Heart right ventricle (tissue), 16 donors: ENCODE data around the gene ALOX5AP. TPM values are rescaled to one million over a fixed set of nuclear protein-coding genes. Genes with fewer than 3 reads are reported as not detected.

Source experiments
- ATAC-seq, 8 donors: fragments of 200-7000 bp; cut with Tn5 transposase; one replicate each; pipeline ENCODE4 v1.9.1; 2020; ENCODE audit warnings: mild to moderate bottlenecking in 8 of 8, moderate library complexity in 8 of 8, moderate number of reproducible peaks in 1 of 8
- DNase-seq, 2 donors: peaks; one replicate each; pipeline ENCODE4 v3.0.0-alpha.2; 2020
- H3K27ac ChIP-seq, 10 donors: fragments of 200-600 bp; sonication (generic) in 2 of 10; one replicate each; pipeline versions ENCODE4 v1.5.0 to v1.8.0; 2020 to 2022; ENCODE audit warnings: mild to moderate bottlenecking in 3 of 10
- H3K27me3 ChIP-seq, 7 donors: fragments of 200-600 bp; one replicate each; pipeline ENCODE4 v1.8.0; 2021 to 2022; ENCODE audit warnings: mild to moderate bottlenecking in 2 of 7
- H3K36me3 ChIP-seq, 9 donors: fragments of 200-600 bp; sonication (generic) in 1 of 9; one replicate each; pipeline versions ENCODE4 v1.5.0 to v1.8.0; 2020 to 2022; ENCODE audit warnings: mild to moderate bottlenecking in 2 of 9
- H3K4me1 ChIP-seq, 9 donors: fragments of 200-600 bp; sonication (generic) in 1 of 9; one replicate each; pipeline versions ENCODE4 v1.5.0 to v1.8.0; 2020 to 2022; ENCODE audit warnings: mild to moderate bottlenecking in 4 of 9
- H3K4me3 ChIP-seq, 10 donors: fragments of 200-600 bp; sonication (generic) in 2 of 10; one replicate each; pipeline versions ENCODE4 v1.5.0 to v1.8.0; 2020 to 2022; ENCODE audit warnings: mild to moderate bottlenecking in 7 of 10, moderate library complexity in 2 of 10
- H3K9me3 ChIP-seq, 11 donors: fragments of 200-600 bp in 10 of 11; sonication (generic) in 2 of 11; one replicate each; pipeline versions ENCODE4 v1.5.0 to v1.8.0; 2013 to 2022; ENCODE audit warnings: mild to moderate bottlenecking in 2 of 11, control low read depth in 1 of 11, moderate library complexity in 1 of 11
- WGBS, 2 donors: extraction: QIAGEN DNeasy Blood & Tissue Kit; methylation state at CpG; one replicate each; pipeline ENCODE4 v1.1.7; 2013; ENCODE audit warnings: inconsistent platforms in 1 of 2; 5-methylcytosine and 5-hydroxymethylcytosine counted together
- intact Hi-C, 10 donors: fragments of 100-400 bp; cut with DNase I; formaldehyde crosslinking; loops; one replicate each; pipeline versions ENCODE4 v1.11.1 to v1.14.2; 2022
- polyA plus RNA-seq, 2 donors: library from polyadenylated mRNA; stranded (reverse); fragments of 200-250 nt; gene quantifications; one replicate each; pipeline ENCODE4 v1.2.3, GENCODE V29; 2013
- total RNA-seq, 10 donors: library from RNA; stranded (reverse); fragmentation: NEBNext Ultra II Directional in 3 of 10; extraction: Animal tissue kit (Norgen Biotek cat#: 25700) in 3 of 10; gene quantifications; one replicate each; pipeline versions ENCODE4 v1.2.1 to v1.2.4, GENCODE V29; 2021 to 2023
- TF ChIP-seq, protein P1 (sequence below), 9 donors: fragments of 200-600 bp; sonication (generic) in 2 of 9; IDR thresholded peaks; one replicate each; pipeline versions ENCODE4 v1.5.0 to v1.8.0; 2021 to 2022; ENCODE audit warnings: antibody characterized with exemption in 9 of 9, mild to moderate bottlenecking in 5 of 9, moderate library complexity in 1 of 9
- donor health status: Arrhythmogenic right ventricular cardiomyopathy.
- donor health status: ischemic (EF 13 %, LVEDD 7.1; RV severe dilation, severe dysfunction).
- donor health status: healthy with polysubstance abuse.
- donor health status: DM: no; HTN: yes; CAD: no.
- donor health status: DM: no; HTN: no; CAD: no.
- donor health status: ischemic (EF 25% LVEDD 6.9; RV normal size, moderate dysfunction).
- donor health status: ischemic (EF 25% LVEDD 5.7; RV mildly dilated, moderate dysfunction).
- donor health status: healthy.
- donor health status: DM: yes; HTN: yes; CAD: no.
- donor health status: Ischemic cardiomyopathy.
- donor health status: ischemic (EF 35%, LVEDD 5.7; RV mildly dilated, moderate dysfunction).
- donor health status: nonischemic (EF 11% LVEDD 7.7; RV severe dilation, severe dysfunction).
- donor health status: DM: yes; HTN: yes; CAD: no.
- donor health status: PGD.
- donor health status: ischemic (EF 29% LVEDD 5.4; RV normal size, mild dysfunction).
- donor health status: nonischemic (EF 23%, LVEDD 6.1; RV moderate dilation, normal function).

ALOX5AP gene
- total and polyA plus RNA-seq, 12 donors = 0.95 to 19.5 (median 4.6) TPM

DNA sequence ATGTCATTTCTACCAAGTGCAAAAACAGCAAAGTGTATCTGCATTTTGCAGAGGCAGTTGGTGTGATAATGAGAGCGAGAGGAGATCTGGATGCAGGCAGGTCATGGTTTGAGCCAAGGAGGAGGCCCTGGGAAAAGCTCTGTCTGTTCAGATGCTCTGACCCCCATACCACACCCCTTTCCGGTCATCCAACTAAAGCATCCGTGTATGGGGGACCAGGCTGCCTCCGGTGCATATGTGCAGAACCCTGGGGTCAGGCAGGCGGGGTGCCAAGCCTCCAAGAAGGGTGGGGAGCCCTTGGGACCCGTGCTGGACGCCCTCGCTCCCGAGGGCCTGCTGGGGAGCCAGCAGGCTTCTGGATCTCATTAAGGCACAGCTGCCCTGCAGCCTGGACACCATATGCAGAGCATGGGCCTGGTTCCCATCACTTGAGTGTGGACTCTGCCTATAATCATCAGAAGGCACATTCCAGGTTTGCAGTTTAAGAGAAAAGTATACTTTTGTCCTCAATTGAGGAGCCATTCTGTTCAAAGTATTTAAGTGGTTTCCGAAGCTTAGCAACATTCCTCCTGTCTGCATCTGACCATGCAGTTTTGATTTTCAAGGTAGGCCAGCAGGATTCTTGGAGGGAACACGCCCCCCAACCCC, 56.1 kb downstream of the ALOX5AP start:
- Histone ChIP-seq H3K27ac (peak overlapping the region in 5 of 10 donors; percentile 21 to 75 (median 48)), H3K4me1 (peaks cover 0 to 25% (median 7%) of the 10 kb centered on the region in 9 donors), H3K4me3 (no peak overlapping the region), H3K27me3 (peaks cover 0 to 4% (median 0%) of the 10 kb centered on the region in 7 donors), H3K36me3 (no peaks in the 10 kb centered on the region), H3K9me3 (no peaks in the 10 kb centered on the region)
- peak; percentile 61 to 90 (median 82) for ATAC-seq
- 66 to 73% methylated on average over 11 of the region's 11 CpGs for WGBS, 2 donors
- intact Hi-C loops = loop anchor here in 1 of 10 donors (10.0 kb wide), 1 partner anchor 57 kb away; the partner anchor contains the start of gene ALOX5AP
- peak; percentile 59 to 69 for DNase-seq
- TF ChIP-seq, protein P1, sequence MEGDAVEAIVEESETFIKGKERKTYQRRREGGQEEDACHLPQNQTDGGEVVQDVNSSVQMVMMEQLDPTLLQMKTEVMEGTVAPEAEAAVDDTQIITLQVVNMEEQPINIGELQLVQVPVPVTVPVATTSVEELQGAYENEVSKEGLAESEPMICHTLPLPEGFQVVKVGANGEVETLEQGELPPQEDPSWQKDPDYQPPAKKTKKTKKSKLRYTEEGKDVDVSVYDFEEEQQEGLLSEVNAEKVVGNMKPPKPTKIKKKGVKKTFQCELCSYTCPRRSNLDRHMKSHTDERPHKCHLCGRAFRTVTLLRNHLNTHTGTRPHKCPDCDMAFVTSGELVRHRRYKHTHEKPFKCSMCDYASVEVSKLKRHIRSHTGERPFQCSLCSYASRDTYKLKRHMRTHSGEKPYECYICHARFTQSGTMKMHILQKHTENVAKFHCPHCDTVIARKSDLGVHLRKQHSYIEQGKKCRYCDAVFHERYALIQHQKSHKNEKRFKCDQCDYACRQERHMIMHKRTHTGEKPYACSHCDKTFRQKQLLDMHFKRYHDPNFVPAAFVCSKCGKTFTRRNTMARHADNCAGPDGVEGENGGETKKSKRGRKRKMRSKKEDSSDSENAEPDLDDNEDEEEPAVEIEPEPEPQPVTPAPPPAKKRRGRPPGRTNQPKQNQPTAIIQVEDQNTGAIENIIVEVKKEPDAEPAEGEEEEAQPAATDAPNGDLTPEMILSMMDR (IDR thresholded peaks at IDR 0.05) = no peak

DNA sequence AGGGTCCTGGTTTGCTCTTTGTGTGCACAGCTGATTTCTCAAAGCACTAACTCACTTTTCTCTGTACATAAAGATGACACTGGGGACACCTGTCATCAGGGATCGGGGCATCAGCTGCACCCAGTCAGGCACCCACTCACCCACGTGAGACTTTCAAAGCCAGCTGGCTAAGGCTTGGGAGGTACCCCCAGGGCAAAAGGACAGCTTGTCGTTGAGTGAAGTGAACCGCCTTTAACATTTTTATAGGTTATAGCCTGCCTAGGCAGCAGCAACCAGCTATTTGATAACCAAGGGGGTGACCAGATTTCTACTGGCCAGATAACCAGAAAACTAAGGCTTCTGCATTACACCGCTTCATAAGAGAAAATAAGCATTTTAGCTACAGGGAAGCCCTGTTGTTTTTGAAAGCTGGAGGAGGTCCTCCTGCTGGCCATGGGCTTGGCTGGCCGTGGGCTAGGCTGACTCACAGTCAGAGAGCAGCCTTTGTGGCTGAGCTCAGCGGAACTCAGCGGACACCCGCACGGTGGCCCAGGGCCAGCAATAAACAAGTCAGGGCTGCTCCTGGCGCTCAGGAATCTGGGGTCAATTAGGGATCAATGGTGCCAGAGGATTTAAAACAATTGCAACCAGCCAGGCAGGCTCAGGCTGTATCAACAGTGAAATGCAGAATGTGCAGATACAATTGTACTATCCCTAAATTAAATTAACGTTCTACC, 57.1 kb downstream of the ALOX5AP start:
- Histone ChIP-seq H3K27me3 (peaks cover 0 to 4% (median 0%) of the 10 kb centered on the region in 7 donors), H3K4me1 (peaks cover 0 to 32% (median 7%) of the 10 kb centered on the region in 9 donors), H3K36me3 (no peaks in the 10 kb centered on the region), H3K9me3 (no peaks in the 10 kb centered on the region), H3K27ac (peak overlapping the region in 6 of 10 donors; percentile 21 to 75 (median 41)), H3K4me3 (no peak overlapping the region)
- WGBS, 2 donors = 55 to 60% methylated on average over 12 of the region's 12 CpGs
- peak; percentile 56 to 71 for DNase-seq
- TF ChIP-seq, protein P1 (IDR thresholded peaks at IDR 0.05) = peak in 6 of 9 donors; percentile 14 to 43 (median 34)
- intact Hi-C loops = loop anchor here in 1 of 10 donors (10.0 kb wide), 1 partner anchor 58 kb away; the partner anchor contains the start of gene ALOX5AP
- ATAC-seq = peak; percentile 81 to 91 (median 88)

DNA sequence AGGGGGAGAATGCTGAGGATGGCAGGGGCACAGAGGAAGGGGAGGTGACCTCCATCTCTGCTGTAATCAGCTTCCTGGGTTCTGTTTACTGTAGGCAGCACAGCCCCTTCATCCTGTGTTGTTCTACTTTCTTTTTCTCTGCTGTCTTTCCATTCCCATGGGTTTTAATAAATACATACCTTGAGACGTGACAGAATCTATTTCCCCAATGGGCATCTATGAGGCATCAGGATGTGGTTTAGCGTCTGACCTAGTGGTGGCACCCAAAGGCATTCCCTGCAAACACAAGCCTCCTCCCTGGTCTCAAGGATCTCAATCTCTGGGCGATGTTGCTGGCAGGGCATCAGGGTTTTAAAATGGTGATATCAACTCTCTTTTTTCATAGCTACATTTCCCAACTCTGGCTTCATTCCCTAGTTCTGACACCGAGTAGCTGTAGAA, 60.8 kb downstream of the ALOX5AP start:
- no peak for DNase-seq
- TF ChIP-seq, protein P1 (IDR thresholded peaks at IDR 0.05) = no peak
- Histone ChIP-seq H3K27ac (no peak overlapping the region), H3K36me3 (no peaks in the 10 kb centered on the region), H3K4me1 (peaks cover 0 to 31% (median 7%) of the 10 kb centered on the region in 9 donors), H3K9me3 (no peaks in the 10 kb centered on the region), H3K27me3 (peaks cover 0 to 4% (median 0%) of the 10 kb centered on the region in 7 donors), H3K4me3 (peak overlapping the region in 1 of 10 donors; percentile 30)
- ATAC-seq = peak in 1 of 8 donors; percentile 26
- 33 to 34% methylated on average over 4 of the region's 4 CpGs for WGBS, 2 donors
- intact Hi-C loops = loop anchor here in 3 of 10 donors (5.0 to 10.0 kb wide), 3 partner anchors 61 to 246 kb away; partner anchors contain the start of gene ALOX5AP (in 1 of the 3)
